ENCODE results near the gene CDHR3. TPM values are rescaled to one million over a fixed set of nuclear protein-coding genes. Genes with fewer than 3 reads are reported as not detected.

CDHR3 gene
- total and polyA plus RNA-seq, 2 donors (not counting 1 experiment from before 2014, with no cell fraction given): 5.1 to 9.4 TPM

DNA sequence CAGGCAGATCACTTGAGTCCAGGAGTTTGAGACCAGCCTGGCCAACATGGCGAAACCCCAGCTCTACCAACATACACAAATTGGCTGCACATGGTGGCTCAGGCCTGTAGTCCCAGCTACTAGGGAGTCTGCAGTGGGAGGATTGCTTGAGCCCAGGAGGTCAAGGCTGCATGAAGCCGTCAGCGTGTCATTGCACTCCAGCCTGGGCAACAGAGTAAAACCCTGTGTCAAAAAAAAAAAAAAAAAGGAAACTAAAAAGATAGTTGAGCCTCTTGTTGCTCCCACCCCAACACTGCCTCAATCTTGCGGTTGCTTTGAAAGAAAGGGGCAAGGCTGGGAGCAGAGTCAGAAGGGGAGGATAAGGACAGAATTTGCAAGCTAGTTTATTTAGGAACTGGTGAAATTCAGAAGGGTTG lies 79.1 kb downstream of the CDHR3 start:
- Histone ChIP-seq H3K4me1 (ENCODE audit: control insufficient read depth, extremely low read depth, insufficient read depth, low read length) (peaks cover 19% of the 10 kb centered on the region), H3K27me3 (ENCODE audit: control insufficient read depth, insufficient read depth, low read length) (peaks cover 13% of the 10 kb centered on the region), H3K79me2 (ENCODE audit: control insufficient read depth, insufficient read depth, low read length) (no peaks in the 10 kb centered on the region), H3K4me3 (replicated peaks in 1 of 4; ENCODE audit: control extremely low read depth in 1 of 4, insufficient read depth in 1 of 4, low read depth in 3 of 4, low read length in 4 of 4) (no peak overlapping the region), H2AFZ (ENCODE audit: low read length) (no peak overlapping the region), H3K9ac (ENCODE audit: insufficient read depth, low read length) (no peak overlapping the region), H4K20me1 (ENCODE audit: control insufficient read depth, extremely low read depth, insufficient read depth, low read length) (no peaks in the 10 kb centered on the region), H3K27ac (ENCODE audit: insufficient read depth, low read length) (no peak overlapping the region), H3K36me3 (ENCODE audit: control insufficient read depth, insufficient read depth, low read length) (no peaks in the 10 kb centered on the region), H3K4me2 (ENCODE audit: extremely low read depth, insufficient read depth, low read length) (no peak overlapping the region), H3K9me3 (ENCODE audit: control insufficient read depth, insufficient read depth, low read depth, low read length) (no peaks in the 10 kb centered on the region)
- peak in 1 of 2 donors; percentile 54 for DNase-seq (ENCODE audit: low read depth in 2 of 2)
- no peak for TF ChIP-seq EZH2 (IDR thresholded peaks at IDR 0.05; ENCODE audit: low read length, missing control alignments)
- TF ChIP-seq, protein P1, sequence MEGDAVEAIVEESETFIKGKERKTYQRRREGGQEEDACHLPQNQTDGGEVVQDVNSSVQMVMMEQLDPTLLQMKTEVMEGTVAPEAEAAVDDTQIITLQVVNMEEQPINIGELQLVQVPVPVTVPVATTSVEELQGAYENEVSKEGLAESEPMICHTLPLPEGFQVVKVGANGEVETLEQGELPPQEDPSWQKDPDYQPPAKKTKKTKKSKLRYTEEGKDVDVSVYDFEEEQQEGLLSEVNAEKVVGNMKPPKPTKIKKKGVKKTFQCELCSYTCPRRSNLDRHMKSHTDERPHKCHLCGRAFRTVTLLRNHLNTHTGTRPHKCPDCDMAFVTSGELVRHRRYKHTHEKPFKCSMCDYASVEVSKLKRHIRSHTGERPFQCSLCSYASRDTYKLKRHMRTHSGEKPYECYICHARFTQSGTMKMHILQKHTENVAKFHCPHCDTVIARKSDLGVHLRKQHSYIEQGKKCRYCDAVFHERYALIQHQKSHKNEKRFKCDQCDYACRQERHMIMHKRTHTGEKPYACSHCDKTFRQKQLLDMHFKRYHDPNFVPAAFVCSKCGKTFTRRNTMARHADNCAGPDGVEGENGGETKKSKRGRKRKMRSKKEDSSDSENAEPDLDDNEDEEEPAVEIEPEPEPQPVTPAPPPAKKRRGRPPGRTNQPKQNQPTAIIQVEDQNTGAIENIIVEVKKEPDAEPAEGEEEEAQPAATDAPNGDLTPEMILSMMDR (conservative IDR thresholded peaks at IDR 0.05 in 1 of 2, IDR thresholded peaks at IDR 0.05 in 1 of 2; ENCODE audit: low read depth in 1 of 2, low read length in 2 of 2): no peak

- Histone ChIP-seq H3K9ac (ENCODE audit: insufficient read depth, low read length) (no peak overlapping the region), H3K36me3 (ENCODE audit: control insufficient read depth, insufficient read depth, low read length) (no peaks in the 10 kb centered on the region), H3K79me2 (ENCODE audit: control insufficient read depth, insufficient read depth, low read length) (no peaks in the 10 kb centered on the region), H2AFZ (ENCODE audit: low read length) (no peak overlapping the region), H3K27me3 (ENCODE audit: control insufficient read depth, insufficient read depth, low read length) (peaks cover 13% of the 10 kb centered on the region), H3K27ac (ENCODE audit: insufficient read depth, low read length) (no peak overlapping the region), H3K4me1 (ENCODE audit: control insufficient read depth, extremely low read depth, insufficient read depth, low read length) (peaks cover 11% of the 10 kb centered on the region), H3K4me2 (ENCODE audit: extremely low read depth, insufficient read depth, low read length) (no peak overlapping the region), H3K9me3 (ENCODE audit: control insufficient read depth, insufficient read depth, low read depth, low read length) (no peaks in the 10 kb centered on the region), H4K20me1 (ENCODE audit: control insufficient read depth, extremely low read depth, insufficient read depth, low read length) (no peaks in the 10 kb centered on the region), H3K4me3 (replicated peaks in 1 of 4; ENCODE audit: control extremely low read depth in 1 of 4, insufficient read depth in 1 of 4, low read depth in 3 of 4, low read length in 4 of 4) (no peak overlapping the region)
- DNase-seq (ENCODE audit: low read depth in 2 of 2): no peak
- TF ChIP-seq, protein P1 (conservative IDR thresholded peaks at IDR 0.05 in 1 of 2, IDR thresholded peaks at IDR 0.05 in 1 of 2; ENCODE audit: low read depth in 1 of 2, low read length in 2 of 2): no peak
- TF ChIP-seq EZH2 (IDR thresholded peaks at IDR 0.05; ENCODE audit: low read length, missing control alignments): no peak
Observed at GRCh38 chr7:106045139-106045538, 82.1 kb downstream of the CDHR3 start.

GRCh38 chr7:106045586-106045985 lies 82.5 kb downstream of the CDHR3 start:
- Histone ChIP-seq H3K79me2 (ENCODE audit: control insufficient read depth, insufficient read depth, low read length) (no peaks in the 10 kb centered on the region), H3K4me2 (ENCODE audit: extremely low read depth, insufficient read depth, low read length) (no peak overlapping the region), H3K27me3 (ENCODE audit: control insufficient read depth, insufficient read depth, low read length) (peaks cover 13% of the 10 kb centered on the region), H2AFZ (ENCODE audit: low read length) (no peak overlapping the region), H3K9ac (ENCODE audit: insufficient read depth, low read length) (no peak overlapping the region), H4K20me1 (ENCODE audit: control insufficient read depth, extremely low read depth, insufficient read depth, low read length) (no peaks in the 10 kb centered on the region), H3K4me1 (ENCODE audit: control insufficient read depth, extremely low read depth, insufficient read depth, low read length) (peaks cover 8% of the 10 kb centered on the region), H3K9me3 (ENCODE audit: control insufficient read depth, insufficient read depth, low read depth, low read length) (no peaks in the 10 kb centered on the region), H3K36me3 (ENCODE audit: control insufficient read depth, insufficient read depth, low read length) (no peaks in the 10 kb centered on the region), H3K4me3 (replicated peaks in 1 of 4; ENCODE audit: control extremely low read depth in 1 of 4, insufficient read depth in 1 of 4, low read depth in 3 of 4, low read length in 4 of 4) (no peak overlapping the region), H3K27ac (ENCODE audit: insufficient read depth, low read length) (no peak overlapping the region)
- peak; percentile 41 to 81 for DNase-seq (ENCODE audit: low read depth in 2 of 2)
- TF ChIP-seq, protein P1 (conservative IDR thresholded peaks at IDR 0.05 in 1 of 2, IDR thresholded peaks at IDR 0.05 in 1 of 2; ENCODE audit: low read depth in 1 of 2, low read length in 2 of 2): no peak
- no peak for TF ChIP-seq EZH2 (IDR thresholded peaks at IDR 0.05; ENCODE audit: low read length, missing control alignments)

All from fibroblast of lung (primary cell).